ENCODE measurements around the gene CLIC1.

Gene CLIC1

DNA sequence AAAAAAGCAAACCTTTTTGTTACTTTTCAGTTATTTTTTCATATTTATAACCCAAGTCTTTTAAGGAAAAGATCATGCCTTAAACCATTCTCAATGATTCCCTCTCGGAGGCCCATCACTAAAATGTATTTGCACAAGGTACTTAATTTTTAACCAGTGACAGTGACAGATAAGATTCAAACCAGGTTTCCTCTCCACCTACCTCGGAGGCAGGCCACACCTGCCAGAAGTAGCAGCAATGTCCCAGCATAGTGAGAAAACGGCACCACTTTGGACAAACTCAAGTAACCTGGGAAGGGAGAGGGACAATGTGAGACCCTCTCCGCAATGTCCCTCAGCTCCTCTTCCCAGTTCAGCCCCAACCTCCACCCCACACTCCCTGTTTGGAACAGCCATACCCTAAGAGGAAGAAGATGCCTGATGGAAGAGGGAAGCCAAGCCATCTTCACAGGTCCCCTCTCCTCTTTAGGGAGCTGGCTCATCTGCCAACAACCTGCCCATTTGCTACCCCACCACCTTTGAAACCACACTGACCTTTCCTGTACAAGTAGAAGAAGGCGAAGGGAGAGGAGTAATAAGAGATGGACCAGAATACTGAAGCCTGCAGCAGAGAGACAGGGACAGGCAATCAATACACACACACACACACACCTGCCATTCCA lies 35.5 kb downstream of the CLIC1 start:
- no peak for DNase-seq

DNA sequence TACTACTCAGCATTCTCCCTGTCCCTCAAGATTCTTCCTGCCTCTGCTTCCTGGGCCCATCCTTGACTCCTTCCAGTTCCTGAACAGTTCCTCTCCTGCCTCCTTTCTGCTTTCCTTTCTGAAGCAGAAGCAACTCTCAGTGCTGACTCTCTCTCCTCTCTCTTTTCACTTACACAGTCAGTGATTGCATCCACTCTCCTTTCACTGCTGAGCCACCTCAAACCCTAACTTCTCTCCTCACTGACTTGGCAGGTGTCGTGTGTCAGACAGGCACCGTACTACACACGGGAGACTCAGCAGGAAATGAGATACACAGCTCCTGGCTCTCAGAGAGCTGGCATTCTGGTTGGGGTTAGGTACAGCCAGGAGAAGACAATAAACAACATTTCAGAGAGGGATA lies 38.8 kb downstream of the CLIC1 start:
- no peak for DNase-seq

DNA sequence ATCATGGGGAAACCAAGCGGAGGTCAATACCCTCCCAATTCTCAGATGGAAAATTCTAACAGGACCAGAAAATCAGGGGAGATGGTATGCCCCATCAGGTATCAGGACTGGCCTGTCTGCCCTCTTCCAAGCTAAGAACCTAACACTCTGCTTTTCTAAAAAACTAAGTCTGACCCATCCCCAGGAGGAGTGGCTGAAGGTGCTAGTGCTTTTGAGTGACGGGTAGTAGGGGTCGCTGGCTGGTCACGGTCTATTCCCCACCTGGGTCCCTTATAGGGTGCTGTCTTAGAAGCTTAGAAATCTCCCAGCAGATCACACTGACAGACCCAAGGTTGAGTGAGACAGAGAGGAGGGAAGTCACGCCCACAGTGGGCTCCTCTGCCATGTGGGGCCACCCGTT lies 42.8 kb downstream of the CLIC1 start:
- no peak for DNase-seq

DNA sequence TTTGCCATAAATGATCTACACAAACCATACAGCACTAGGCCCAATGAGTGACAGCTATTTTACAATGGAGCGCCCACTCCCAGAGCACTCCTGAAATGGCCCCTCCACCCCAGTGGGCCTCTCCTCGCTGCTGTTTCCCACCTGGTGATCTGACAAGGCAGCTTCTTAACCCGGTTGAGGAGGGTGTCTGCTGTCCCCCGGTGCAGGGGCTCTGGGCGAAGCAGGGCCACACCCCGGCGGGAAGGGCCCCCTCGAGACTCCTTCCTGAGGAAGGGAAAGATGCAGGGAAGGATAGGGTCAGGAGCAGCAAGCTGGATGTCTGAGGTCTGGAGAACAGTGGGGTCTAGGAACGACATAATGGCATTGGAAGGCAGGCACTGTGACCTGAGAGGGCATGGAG lies 43.4 kb downstream of the CLIC1 start:
- DNase-seq, result no peak

DNA sequence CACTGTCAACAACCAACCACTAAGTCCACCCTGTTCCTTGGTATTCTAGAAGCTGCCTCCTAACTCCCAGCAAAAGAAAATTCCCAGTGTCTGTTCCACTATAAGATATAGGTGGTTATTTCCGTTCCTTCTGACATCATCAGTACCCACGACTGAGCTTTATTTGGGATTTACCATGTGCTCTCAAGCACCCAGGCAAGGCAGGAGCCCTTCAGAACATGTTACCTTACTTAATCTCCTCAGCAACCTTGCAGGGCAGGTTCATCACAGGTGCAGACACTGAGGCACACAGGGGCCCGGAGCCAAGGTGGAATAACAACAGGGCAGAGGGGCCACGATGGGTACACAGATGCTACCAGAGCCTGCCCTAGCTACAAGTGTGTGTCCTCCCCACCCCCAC lies 44.0 kb downstream of the CLIC1 start:
- no peak for DNase-seq

DNA sequence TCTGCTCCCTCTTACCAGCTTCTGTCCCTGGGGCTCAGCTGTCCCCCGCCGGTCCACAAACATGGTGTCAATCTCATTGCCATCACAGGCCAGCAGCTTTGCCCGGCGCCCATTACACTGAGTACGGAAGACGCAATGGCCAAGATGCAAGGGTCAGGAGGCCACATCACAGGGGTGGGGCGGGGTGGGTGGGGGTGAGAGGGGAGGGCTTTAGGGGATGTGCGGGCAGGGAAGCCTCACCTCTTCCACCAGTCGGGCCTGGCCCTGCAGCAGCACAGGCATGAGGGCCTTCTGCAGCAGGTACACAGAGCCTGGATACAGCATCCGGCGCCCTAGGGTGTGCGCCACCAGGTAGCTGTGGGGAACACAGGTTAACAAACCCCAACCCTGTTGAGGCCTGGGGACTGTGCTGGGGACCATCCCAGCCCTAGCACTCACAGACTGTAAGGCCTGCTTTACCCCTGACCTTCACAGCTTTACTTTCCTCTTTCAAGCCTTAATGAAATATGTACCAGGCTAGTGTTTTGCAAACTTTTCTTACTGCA lies 44.7 kb downstream of the CLIC1 start:
- DNase-seq, result no peak

DNA sequence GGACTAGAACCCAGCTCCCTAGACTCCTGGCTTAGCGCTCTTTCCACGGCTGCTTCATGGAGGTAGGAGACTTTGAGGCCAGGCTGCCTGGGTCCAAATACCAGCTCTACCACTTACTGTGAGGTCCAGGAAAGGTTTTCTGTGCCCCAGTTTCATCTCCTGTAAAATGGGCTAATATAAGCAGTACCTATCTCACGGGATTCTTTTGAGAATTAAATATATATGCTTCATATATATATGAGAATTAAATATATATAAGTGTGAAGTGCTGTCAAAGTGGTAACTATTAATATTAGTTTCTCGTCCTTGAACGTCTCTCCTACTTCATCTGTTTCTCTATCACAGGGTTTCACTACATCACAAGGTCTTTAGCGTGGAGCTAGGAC lies 45.3 kb downstream of the CLIC1 start:
- no peak for DNase-seq

DNA sequence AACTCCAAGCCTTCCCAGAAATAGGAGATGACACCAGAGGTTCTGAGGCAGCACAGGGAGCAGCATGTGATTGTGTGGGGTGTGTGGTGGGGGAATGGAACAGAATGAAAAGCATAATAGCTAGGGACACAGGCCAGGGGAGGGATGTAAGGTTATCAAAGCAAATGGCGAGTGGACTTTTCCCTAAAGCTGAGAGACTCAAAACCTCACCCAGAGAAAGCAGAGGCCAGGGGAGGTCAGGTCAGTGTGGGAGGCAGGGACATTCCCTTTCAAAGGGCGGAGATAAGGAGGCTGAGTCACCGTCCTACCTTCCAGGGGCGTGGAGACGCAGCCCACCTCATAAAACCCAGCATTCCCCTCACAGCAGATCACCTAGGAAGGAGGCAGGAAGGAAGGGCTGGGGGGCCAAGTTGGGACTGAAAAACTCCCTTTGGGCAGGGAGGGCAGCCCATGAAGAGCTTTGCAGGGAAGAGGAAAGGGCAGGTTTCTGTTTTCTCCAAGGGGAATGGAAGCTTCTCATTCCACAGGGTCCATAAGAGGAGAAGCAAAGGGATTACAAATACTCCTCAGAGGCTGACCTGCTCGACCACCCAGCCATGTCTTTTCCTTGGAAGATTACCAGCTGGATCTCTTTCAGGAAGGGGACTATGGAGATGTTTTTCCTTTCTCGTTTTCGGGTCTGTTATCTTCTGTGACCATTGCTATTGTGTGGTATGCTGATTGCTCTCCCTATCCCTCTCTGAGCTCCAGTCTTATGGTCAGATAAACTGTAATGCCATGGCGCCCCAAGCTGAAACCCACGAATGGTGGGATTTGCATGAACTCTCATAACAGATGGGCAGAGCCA lies 45.9 kb downstream of the CLIC1 start:
- no peak for DNase-seq

DNA sequence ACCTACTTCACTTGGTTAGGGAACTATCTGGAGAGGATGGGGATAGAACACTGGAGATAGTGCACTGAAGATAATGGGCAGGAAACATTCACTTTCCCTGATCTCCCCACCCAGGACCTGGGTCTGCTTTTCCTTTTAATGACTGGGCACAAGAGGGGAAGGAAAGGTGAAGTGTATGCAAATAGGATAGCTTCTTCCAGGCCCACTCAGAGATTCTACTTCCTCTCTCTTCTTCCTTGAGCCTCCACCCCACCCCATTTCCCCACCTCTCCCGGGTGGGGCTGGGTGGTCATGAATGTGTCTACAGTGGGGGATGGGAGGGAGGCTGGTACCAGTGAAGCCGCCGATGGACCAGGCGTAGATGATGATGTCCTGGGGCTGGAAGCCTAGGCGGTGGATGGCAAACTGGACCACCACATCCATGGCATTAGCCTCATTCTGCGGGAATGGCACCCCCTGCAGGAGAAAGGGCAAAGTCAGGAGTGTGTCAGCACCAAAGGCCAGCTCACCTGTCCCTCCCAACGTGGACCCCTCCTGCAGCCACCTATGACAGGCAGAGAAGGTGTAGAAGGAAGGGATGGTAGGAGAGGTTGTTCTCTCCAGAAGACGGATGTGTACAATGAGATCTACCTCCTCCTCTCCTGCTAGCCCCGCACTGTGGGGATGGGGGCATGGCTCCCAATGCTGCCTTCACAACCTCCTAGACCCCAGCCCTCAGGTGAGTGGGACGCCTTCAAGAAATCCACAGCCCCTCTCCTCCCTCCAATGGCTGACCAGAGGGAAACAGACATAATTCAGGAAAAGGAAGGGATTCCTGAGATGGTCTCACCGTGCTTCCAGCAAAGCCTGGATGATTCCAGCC lies 46.9 kb downstream of the CLIC1 start:
- DNase-seq, result no peak

DNA sequence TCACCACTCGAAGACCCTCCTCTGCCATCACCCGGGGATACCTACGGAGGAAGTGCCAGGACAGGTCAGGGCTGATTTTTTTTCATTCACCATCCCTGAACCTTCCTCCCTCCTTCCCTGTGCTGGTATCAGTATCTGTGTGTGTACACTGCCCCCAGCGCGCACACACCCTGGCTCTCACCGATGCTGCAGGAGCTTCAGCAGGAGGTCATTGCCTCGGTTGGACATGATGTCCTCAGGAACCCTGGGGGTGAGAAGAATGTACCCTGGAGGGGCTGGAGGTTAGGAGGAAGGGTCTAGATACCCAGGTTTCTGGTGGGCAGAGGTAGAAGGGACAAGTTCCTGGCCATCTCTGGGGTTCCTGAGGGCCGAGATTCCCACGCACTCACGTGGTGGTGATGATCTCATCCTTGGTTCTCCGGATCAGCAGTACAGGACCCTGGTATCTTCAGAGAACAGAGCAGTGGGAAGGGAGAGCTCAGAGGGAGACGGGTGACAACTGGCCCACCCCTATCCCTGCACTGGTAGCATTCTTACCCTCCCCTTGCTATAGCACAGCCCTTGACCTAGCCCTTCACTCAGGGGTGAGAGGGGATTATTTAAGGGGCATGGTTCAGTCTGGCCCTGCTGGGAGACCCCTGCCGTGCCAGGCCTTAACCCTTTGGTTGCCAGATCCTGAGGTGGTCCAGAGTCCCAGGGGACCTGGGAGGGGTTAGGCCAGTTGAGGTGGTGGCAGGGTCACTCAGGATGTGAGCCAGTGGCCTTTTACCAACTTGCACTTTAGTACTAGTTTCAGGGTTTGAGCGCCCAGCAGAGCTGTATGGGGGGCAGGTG lies 48.3 kb downstream of the CLIC1 start:
- no peak for DNase-seq

DNA sequence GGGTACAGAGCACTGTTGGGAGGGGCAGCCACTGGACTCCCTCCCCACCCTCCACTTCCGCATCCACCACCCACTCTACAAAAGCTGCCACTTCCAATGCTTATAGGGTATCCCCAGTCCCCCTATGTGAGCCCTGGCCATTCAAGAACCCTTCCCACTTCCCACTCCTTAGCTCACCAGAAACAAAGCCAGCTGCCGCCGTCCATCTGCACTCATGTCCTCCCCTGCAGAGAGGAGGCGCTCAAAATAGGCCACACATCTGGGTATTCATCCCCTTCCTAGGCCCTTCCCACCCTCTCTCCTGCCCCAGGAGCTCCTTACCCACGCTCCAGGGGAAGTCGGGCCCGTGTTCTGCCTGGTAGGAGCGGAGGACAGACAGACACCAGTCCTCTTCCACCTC lies 49.0 kb downstream of the CLIC1 start:
- DNase-seq, result no peak

DNA sequence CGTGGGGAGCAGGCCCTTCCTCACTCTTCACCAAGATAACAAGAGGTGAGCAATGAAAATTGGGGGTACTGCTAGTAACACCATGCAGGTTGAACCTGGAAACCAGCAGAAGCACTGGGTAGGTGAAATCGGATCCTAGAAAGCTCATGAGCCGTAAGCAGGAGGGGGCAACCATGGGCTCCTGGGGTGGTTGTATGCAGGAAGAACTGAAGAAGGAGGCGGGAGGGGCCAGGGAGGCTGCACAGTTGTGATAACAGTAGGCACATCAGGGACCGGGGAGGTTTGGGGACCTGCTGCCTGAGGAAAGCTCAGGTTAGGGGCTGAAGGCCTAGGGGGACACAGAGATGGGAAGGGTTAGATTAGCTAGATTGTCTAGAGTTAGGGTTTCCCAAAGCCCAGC lies 49.8 kb downstream of the CLIC1 start:
- DNase-seq, result no peak

DNA sequence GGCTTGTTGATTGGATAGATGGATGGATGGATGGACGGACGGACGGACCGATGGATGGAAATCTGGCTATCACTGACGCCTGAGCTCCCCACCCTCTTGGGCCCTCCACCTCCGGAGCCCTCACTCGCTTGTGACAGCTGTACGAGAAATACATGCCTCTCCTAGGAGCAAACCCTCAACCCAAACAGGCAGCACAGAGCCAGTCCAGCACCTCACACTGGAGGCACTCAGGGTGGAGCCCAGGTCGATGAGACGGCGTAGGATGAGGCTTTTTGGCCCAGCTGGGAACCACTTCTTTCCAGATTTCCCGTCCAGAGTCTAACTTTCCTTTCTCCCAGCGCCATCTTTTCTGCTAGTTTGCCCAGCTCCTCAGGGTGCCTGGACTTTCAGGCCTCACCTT lies 52.7 kb downstream of the CLIC1 start:
- no peak for DNase-seq

DNA sequence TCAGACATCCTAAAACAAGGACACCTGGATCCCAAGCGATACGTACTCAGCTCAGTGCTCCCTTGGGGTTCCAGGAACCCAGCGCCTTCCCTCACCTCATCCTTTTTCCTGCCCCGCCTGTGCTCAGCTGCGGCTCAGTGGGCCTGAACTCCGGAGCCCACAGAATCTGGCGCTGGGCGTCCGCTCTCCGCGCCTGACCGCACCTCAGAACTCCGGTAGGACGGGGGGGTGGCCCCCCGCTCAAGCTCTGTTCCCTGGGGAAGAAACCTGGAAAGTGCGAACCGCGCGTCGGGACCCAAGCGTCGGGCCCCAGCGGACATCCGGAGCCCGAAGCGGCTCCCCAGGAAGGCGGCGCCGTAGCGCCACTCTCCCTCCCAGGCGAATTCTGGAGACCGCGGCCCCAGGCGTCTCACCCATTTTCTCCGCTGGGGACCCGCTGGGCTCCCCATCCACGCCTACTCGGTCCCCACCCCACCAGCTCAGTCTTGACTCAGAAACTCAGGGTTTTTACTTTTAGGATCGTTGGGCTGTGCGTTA lies 55.1 kb downstream of the CLIC1 start:
- DNase-seq, result no peak
